Activated CD4-positive, alpha-beta T cell treated with anti-CD3 and anti-CD28 coated beads, Interleukin-2, amount 50 U/mL, for 48 hours (primary cell): ENCODE data around the gene SRSF2.
A peak's percentile ranks its signal among the peaks of the same experiment; 100 is the strongest.
"Not testable (repeated sequence)": the region's sequence is repeated elsewhere in the genome, so short reads cannot be mapped to it uniquely, and the experiment has no call there.

Experiments
- DNase-seq, 2 experiments: peaks; one replicate each; pipeline ENCODE4 v3.0.0-alpha.2; 2020

The SRSF2 gene

GRCh38 chr17:76720211-76720610 is 16.9 kb downstream of the SRSF2 start:
- no peak for DNase-seq

GRCh38 chr17:76718516-76718915 is 18.6 kb downstream of the SRSF2 start:
- DNase-seq = no peak

GRCh38 chr17:76716839-76717215 is 20.3 kb downstream of the SRSF2 start:
- no peak for DNase-seq

GRCh38 chr17:76716146-76716838 is 20.8 kb downstream of the SRSF2 start:
- DNase-seq = no peak

GRCh38 chr17:76715496-76715830 is 21.7 kb downstream of the SRSF2 start:
- no peak for DNase-seq

- DNase-seq = peak; percentile 82 to 86
These were observed 22.2 kb downstream of the SRSF2 start for GRCh38 chr17:76714822-76715495.

- no peak for DNase-seq
These were observed 22.8 kb downstream of the SRSF2 start for GRCh38 chr17:76714336-76714735.

- DNase-seq = no peak
These were observed 23.4 kb downstream of the SRSF2 start for GRCh38 chr17:76713765-76714164.

- DNase-seq = not testable (repeated sequence)
These were observed 24.8 kb downstream of the SRSF2 start for GRCh38 chr17:76712321-76712720.

- peak; percentile 48 to 57 for DNase-seq
These were observed 26.1 kb downstream of the SRSF2 start, which contains the start of gene MXRA7 for GRCh38 chr17:76710863-76711611. MXRA7 (minus strand) TSS chr17:76710965; CDS start chr17:76710946, 19 bp downstream.

GRCh38 chr17:76709951-76710862 is 26.9 kb downstream of the SRSF2 start:
- not testable (repeated sequence) for DNase-seq

- no peak for DNase-seq
These were observed 27.8 kb downstream of the SRSF2 start for GRCh38 chr17:76709077-76709950.

GRCh38 chr17:76707985-76708807 is 28.9 kb downstream of the SRSF2 start:
- DNase-seq = no peak

GRCh38 chr17:76706817-76707216 is 30.3 kb downstream of the SRSF2 start:
- no peak for DNase-seq

- no peak for DNase-seq
These were observed 32.3 kb downstream of the SRSF2 start for GRCh38 chr17:76704805-76705204.

GRCh38 chr17:76702941-76703637 is 34.0 kb downstream of the SRSF2 start:
- DNase-seq = no peak

- DNase-seq = no peak
These were observed 35.1 kb downstream of the SRSF2 start for GRCh38 chr17:76702076-76702475.

- no peak for DNase-seq
These were observed 35.6 kb downstream of the SRSF2 start for GRCh38 chr17:76701471-76701967.

- DNase-seq = no peak
These were observed 36.3 kb downstream of the SRSF2 start for GRCh38 chr17:76700617-76701470.
